DND-41 (cell line): ENCODE measurements around the gene TAB3.

Experiments used
- ATAC-seq: fragments of 200-7000 bp; cut with Tn5 transposase; 3 replicates; pipeline ENCODE4 v1.9.1; 2021; ENCODE audit warnings: low read depth; ENCODE audit not compliant: insufficient read depth
- DNase-seq: peaks from one replicate; pipeline ENCODE4 v3.0.0-alpha.2; 2020
- H2AFZ ChIP-seq: 2 replicates; pipeline ENCODE4 v1.6.0; 2012; ENCODE audit warnings: low read depth, low read length
- H3K27ac ChIP-seq: 2 replicates; pipeline ENCODE4 v1.5.1; 2012; ENCODE audit warnings: low read length, inconsistent platforms
- H3K27me3 ChIP-seq: fragments of 200-600 bp; sonication (generic); 2 replicates; pipeline ENCODE4 v1.6.0; 2012; ENCODE audit warnings: low read length, mild to moderate bottlenecking, inconsistent platforms; ENCODE audit not compliant: insufficient read depth, poor library complexity
- H3K36me3 ChIP-seq: 2 replicates; pipeline ENCODE4 v1.5.1; 2012; ENCODE audit warnings: low read length, inconsistent platforms; ENCODE audit not compliant: insufficient read depth
- H3K4me1 ChIP-seq: 2 replicates; pipeline ENCODE4 v1.5.1; 2012; ENCODE audit warnings: mild to moderate bottlenecking, low read length; ENCODE audit not compliant: insufficient read depth
- H3K4me2 ChIP-seq: 2 replicates; pipeline ENCODE4 v1.6.0; 2012; ENCODE audit warnings: mild to moderate bottlenecking, moderate library complexity, low read length, inconsistent platforms; ENCODE audit not compliant: insufficient read depth
- H3K4me3 ChIP-seq, 2 experiments: fragments of 200-600 bp in 1 of 2; shearing (Covaris generic) in 1 of 2; 2 replicates each; pipeline ENCODE4 v1.5.1; 2012 to 2016; ENCODE audit warnings: inconsistent platforms in 2 of 2, low read length in 2 of 2, mild to moderate bottlenecking in 2 of 2, low read depth in 1 of 2, moderate library complexity in 1 of 2
- H3K79me2 ChIP-seq: 2 replicates; pipeline ENCODE4 v1.6.0; 2012; ENCODE audit warnings: low read length, inconsistent platforms; ENCODE audit not compliant: insufficient read depth
- H3K9ac ChIP-seq: 2 replicates; pipeline ENCODE4 v1.6.0; 2012; ENCODE audit warnings: low read depth, mild to moderate bottlenecking, inconsistent platforms, low read length, moderate library complexity
- H3K9me3 ChIP-seq: 2 replicates; pipeline ENCODE4 v1.5.1; 2012; ENCODE audit warnings: low read length, moderate library complexity, mild to moderate bottlenecking, inconsistent platforms; ENCODE audit not compliant: insufficient read depth, severe bottlenecking
- H4K20me1 ChIP-seq: 2 replicates; pipeline ENCODE4 v1.6.0; 2012; ENCODE audit warnings: low read length; ENCODE audit not compliant: insufficient read depth
- CTCF ChIP-seq: IDR thresholded peaks from 2 replicates; pipeline ENCODE4 v1.5.1; 2012; ENCODE audit warnings: borderline replicate concordance, low read length, moderate library complexity, mild to moderate bottlenecking; ENCODE audit not compliant: poor library complexity, severe bottlenecking; ENCODE audit errors: extremely low read depth
- EZH2 ChIP-seq: IDR thresholded peaks from 3 replicates; pipeline ENCODE4 v1.6.1; 2012; ENCODE audit warnings: borderline replicate concordance, low read depth, mild to moderate bottlenecking, moderate library complexity, low read length, inconsistent platforms; ENCODE audit not compliant: severe bottlenecking

TAB3 gene

GRCh38 chrX:30812326-30812725, 76.7 kb downstream of the TAB3 start:
- no peak overlapping the region for H3K4me2 ChIP-seq
- no peak overlapping the region for H3K27ac ChIP-seq
- H3K79me2 ChIP-seq: no peaks in the 10 kb centered on the region
- H3K9me3 ChIP-seq: no peaks in the 10 kb centered on the region
- TF ChIP-seq CTCF: no peak
- TF ChIP-seq EZH2: no peak
- H3K27me3 ChIP-seq: no peaks in the 10 kb centered on the region
- H3K36me3 ChIP-seq: no peaks in the 10 kb centered on the region
- no peak overlapping the region for H3K9ac ChIP-seq
- no peaks in the 10 kb centered on the region for H3K4me1 ChIP-seq
- H4K20me1 ChIP-seq: no peaks in the 10 kb centered on the region
- H3K4me3 ChIP-seq: no peak overlapping the region
- DNase-seq (no peak), ATAC-seq (no peak)
- no peak overlapping the region for H2AFZ ChIP-seq

- Histone ChIP-seq H3K9me3 (peaks cover 3% of the 10 kb centered on the region), H3K27ac (no peak overlapping the region), H3K4me2 (no peak overlapping the region), H2AFZ (no peak overlapping the region), H3K27me3 (no peaks in the 10 kb centered on the region), H3K36me3 (no peaks in the 10 kb centered on the region), H3K4me3 (no peak overlapping the region), H3K79me2 (no peaks in the 10 kb centered on the region), H4K20me1 (no peaks in the 10 kb centered on the region), H3K9ac (no peak overlapping the region), H3K4me1 (no peaks in the 10 kb centered on the region)
- TF ChIP-seq CTCF (no peak), EZH2 (no peak)
- ATAC-seq: no peak
- no peak for DNase-seq
These were observed 82.8 kb downstream of the TAB3 start for GRCh38 chrX:30806187-30806728.

- Histone ChIP-seq H3K27me3 (no peaks in the 10 kb centered on the region), H2AFZ (no peak overlapping the region), H3K9me3 (peaks cover 3% of the 10 kb centered on the region), H3K9ac (no peak overlapping the region), H3K36me3 (no peaks in the 10 kb centered on the region), H4K20me1 (no peaks in the 10 kb centered on the region), H3K79me2 (no peaks in the 10 kb centered on the region), H3K4me1 (no peaks in the 10 kb centered on the region), H3K27ac (no peak overlapping the region), H3K4me2 (no peak overlapping the region), H3K4me3 (no peak overlapping the region)
- no peak for DNase-seq
- no peak for ATAC-seq
- TF ChIP-seq EZH2 (no peak), CTCF (no peak)
These were observed 84.6 kb downstream of the TAB3 start for GRCh38 chrX:30804462-30804861.

- Histone ChIP-seq H3K9me3 (peaks cover 3% of the 10 kb centered on the region), H3K27ac (no peak overlapping the region), H3K4me2 (no peak overlapping the region), H2AFZ (no peak overlapping the region), H3K27me3 (no peaks in the 10 kb centered on the region), H3K4me3 (no peak overlapping the region), H3K79me2 (no peaks in the 10 kb centered on the region), H3K36me3 (no peaks in the 10 kb centered on the region), H4K20me1 (no peaks in the 10 kb centered on the region), H3K4me1 (no peaks in the 10 kb centered on the region), H3K9ac (no peak overlapping the region)
- DNase-seq (no peak), ATAC-seq (no peak)
- no peak for TF ChIP-seq EZH2
- TF ChIP-seq CTCF: no peak
These were observed 88.2 kb downstream of the TAB3 start for GRCh38 chrX:30800901-30801300.
